Upper lobe of right lung (tissue), 1 donor: ENCODE measurements around the gene RBM48. TPM values are rescaled to one million over a fixed set of nuclear protein-coding genes. Genes with fewer than 3 reads are reported as not detected.
"Not testable (repeated sequence)": the region's sequence is repeated elsewhere in the genome, so short reads cannot be mapped to it uniquely, and the experiment has no call there.

Experiments used
- ATAC-seq: fragments of 200-7000 bp; cut with Tn5 transposase; one replicate; pipeline ENCODE4 v1.9.1; 2020; ENCODE audit warnings: mild to moderate bottlenecking, moderate library complexity
- DNase-seq: peaks from one replicate; pipeline ENCODE4 v3.0.0-alpha.2; 2020
- H3K27ac ChIP-seq: fragments of 200-600 bp; one replicate; pipeline ENCODE4 v1.8.0; 2022
- H3K27me3 ChIP-seq: fragments of 200-600 bp; one replicate; pipeline ENCODE4 v1.8.0; 2022; ENCODE audit warnings: mild to moderate bottlenecking
- H3K36me3 ChIP-seq: fragments of 200-600 bp; one replicate; pipeline ENCODE4 v1.8.0; 2022
- H3K4me1 ChIP-seq: fragments of 200-600 bp; one replicate; pipeline ENCODE4 v1.8.0; 2022
- H3K4me3 ChIP-seq: fragments of 200-600 bp; one replicate; pipeline ENCODE4 v1.8.0; 2022; ENCODE audit warnings: mild to moderate bottlenecking
- H3K9me3 ChIP-seq: fragments of 200-600 bp; one replicate; pipeline ENCODE4 v1.8.0; 2022
- intact Hi-C: fragments of 100-400 bp; cut with DNase I; formaldehyde crosslinking; loops from one replicate; pipeline ENCODE4 v1.11.0; 2022
- total RNA-seq: library from RNA; stranded (reverse); fragmentation: NEBNext Ultra II Directional; extraction: Animal tissue kit (Norgen Biotek cat#: 25700); gene quantifications from one replicate; pipeline ENCODE4 v1.2.1, GENCODE V29; 2021
- TF ChIP-seq, protein P1 (sequence below): fragments of 200-600 bp; IDR thresholded peaks from one replicate; pipeline ENCODE4 v1.8.0; 2022; ENCODE audit warnings: antibody characterized with exemption
- donor health status: DM: no; HTN: yes; CAD: no; lungs with severe emphysema.

The RBM48 gene
- total RNA-seq, 1 donor from 2014 or later = 13.2 TPM

DNA sequence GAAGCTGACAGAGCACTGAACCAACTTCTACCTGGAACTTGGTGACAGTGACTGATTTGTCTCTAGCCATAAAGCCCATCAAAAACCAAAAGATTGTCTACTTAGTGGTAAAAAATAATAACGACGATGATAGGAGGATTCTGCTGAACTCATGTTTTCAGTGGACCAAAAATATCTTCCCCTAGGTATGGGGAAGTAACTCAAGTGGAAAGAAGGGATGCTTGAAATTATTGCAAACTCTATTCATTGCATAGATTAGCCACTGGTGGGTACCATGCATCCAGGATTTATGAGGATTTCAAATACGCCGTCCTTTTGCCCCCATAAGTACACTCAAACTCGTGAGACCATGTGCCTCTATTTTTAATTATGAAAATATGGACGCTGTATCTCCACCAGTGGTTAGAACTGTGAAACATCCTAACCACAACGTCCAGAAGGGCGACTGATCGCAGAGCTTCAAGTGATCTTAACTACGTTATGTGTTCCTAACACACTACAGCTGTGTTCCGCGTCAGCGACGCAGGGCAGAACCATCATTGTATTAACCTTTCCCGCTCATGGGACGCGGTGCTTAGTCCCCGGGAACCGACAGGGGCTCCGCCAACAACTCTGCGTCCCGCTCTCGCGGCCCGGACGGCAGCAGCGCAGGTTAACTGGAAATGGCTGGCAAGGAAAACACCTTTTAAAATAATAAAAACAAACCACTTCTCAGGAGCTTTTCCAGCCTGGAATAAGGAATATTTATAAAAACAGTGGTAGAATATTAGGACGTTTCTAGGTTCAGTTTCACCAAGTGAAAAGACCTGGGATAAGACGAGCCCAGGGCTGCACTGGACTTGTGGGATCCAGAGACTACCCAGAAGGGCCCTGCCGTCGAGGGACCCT, 1.1 kb upstream of the RBM48 start:
- Histone ChIP-seq H3K4me1 (peaks cover 26% of the 10 kb centered on the region), H3K27me3 (no peaks in the 10 kb centered on the region), H3K9me3 (no peaks in the 10 kb centered on the region), H3K27ac (peak overlapping the region; percentile 83), H3K36me3 (peaks cover 19% of the 10 kb centered on the region), H3K4me3 (peak overlapping the region; percentile 92)
- DNase-seq = peak; percentile 76
- TF ChIP-seq, protein P1, sequence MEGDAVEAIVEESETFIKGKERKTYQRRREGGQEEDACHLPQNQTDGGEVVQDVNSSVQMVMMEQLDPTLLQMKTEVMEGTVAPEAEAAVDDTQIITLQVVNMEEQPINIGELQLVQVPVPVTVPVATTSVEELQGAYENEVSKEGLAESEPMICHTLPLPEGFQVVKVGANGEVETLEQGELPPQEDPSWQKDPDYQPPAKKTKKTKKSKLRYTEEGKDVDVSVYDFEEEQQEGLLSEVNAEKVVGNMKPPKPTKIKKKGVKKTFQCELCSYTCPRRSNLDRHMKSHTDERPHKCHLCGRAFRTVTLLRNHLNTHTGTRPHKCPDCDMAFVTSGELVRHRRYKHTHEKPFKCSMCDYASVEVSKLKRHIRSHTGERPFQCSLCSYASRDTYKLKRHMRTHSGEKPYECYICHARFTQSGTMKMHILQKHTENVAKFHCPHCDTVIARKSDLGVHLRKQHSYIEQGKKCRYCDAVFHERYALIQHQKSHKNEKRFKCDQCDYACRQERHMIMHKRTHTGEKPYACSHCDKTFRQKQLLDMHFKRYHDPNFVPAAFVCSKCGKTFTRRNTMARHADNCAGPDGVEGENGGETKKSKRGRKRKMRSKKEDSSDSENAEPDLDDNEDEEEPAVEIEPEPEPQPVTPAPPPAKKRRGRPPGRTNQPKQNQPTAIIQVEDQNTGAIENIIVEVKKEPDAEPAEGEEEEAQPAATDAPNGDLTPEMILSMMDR = peak; percentile 14
- peak; percentile 33 for ATAC-seq
- intact Hi-C loops = no loop called here

DNA sequence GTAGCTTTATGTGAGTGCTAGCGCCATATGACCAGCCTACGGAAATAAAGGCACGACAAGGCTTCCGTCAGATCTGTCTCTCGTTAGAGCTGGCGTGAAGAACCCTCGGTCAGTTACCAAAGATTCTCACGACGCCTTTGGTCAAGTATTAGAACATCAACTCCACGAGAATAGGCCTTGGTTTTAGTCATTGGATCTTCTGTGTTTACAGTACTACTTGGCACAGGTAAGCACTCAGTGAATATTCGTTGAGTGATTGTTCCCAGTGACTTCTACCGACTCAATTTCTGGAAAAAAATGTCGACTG, 316 bp downstream of the RBM48 start:
- Histone ChIP-seq H3K4me3 (peak overlapping the region; percentile 92), H3K27ac (peak overlapping the region; percentile 90), H3K36me3 (peaks cover 32% of the 10 kb centered on the region), H3K27me3 (no peaks in the 10 kb centered on the region), H3K9me3 (no peaks in the 10 kb centered on the region), H3K4me1 (peaks cover 26% of the 10 kb centered on the region)
- intact Hi-C loops = no loop called here
- DNase-seq (no peak), ATAC-seq (no peak)
- TF ChIP-seq, protein P1 = no peak

GRCh38 chr7:92534572-92534971, 6.0 kb downstream of the RBM48 start:
- Histone ChIP-seq H3K36me3 (peaks cover 81% of the 10 kb centered on the region), H3K4me1 (peaks cover 3% of the 10 kb centered on the region), H3K4me3 (no peak overlapping the region), H3K9me3 (no peaks in the 10 kb centered on the region), H3K27ac (no peak overlapping the region), H3K27me3 (no peaks in the 10 kb centered on the region)
- intact Hi-C loops = no loop called here
- DNase-seq (no peak), ATAC-seq (no peak)
- TF ChIP-seq, protein P1 = no peak

GRCh38 chr7:92543542-92543941, 14.9 kb downstream of the RBM48 start:
- H3K4me3 ChIP-seq, H3K36me3 ChIP-seq, H3K4me1 ChIP-seq, H3K27me3 ChIP-seq, ATAC-seq, H3K27ac ChIP-seq, H3K9me3 ChIP-seq, DNase-seq, intact Hi-C loops: not testable (repeated sequence)

- H3K4me1 ChIP-seq, intact Hi-C loops, H3K4me3 ChIP-seq, H3K36me3 ChIP-seq, DNase-seq, H3K9me3 ChIP-seq, H3K27ac ChIP-seq, H3K27me3 ChIP-seq, ATAC-seq: not testable (repeated sequence)
These were observed 16.5 kb downstream of the RBM48 start for GRCh38 chr7:92545116-92545515.

GRCh38 chr7:92546856-92547497, 18.4 kb downstream of the RBM48 start:
- ATAC-seq (no peak), DNase-seq (no peak)
- Histone ChIP-seq H3K27ac (no peak overlapping the region), H3K4me3 (no peak overlapping the region), H3K36me3 (no peaks in the 10 kb centered on the region), H3K4me1 (no peaks in the 10 kb centered on the region), H3K9me3 (no peaks in the 10 kb centered on the region), H3K27me3 (no peaks in the 10 kb centered on the region)
- intact Hi-C loops = no loop called here
- TF ChIP-seq, protein P1 = no peak
